ENCODE measurements around the gene TCAP.
A peak's percentile ranks its signal among the peaks of the same experiment; 100 is the strongest.

TCAP gene

DNA sequence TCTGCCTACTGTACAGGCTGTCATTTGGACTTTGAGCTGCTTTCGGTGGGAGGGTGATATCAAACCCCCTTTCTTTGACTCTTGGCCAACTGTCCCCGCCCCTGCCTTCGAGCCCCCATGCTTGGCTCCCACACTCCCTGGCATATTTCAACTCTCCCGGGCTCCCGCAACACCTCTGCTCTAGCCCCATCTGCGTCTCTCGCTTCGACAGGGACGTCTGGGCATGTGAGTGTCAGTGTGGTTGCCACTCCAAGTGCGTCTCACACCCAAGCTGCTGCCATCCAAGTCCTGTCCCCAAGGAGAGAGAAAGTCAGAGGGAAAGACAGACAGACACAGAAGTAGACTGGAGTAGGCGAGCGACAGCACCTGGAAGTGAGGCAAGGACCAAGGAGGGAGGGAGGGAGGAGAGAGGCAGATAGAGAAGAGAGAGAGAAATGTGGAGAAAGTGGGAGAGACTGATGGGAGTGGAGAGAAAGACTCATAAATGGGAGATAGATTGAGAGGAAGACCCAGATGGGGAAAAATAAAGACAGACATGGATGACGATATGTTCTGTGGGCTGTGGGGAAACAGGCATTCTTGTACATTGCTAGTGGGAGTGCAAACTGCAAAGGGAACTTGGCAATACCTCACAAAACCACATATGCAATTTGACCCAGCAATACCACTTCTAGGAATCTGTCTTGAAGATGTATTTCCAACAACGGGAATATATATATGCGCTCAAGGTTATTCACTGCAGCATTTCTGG, 16.4 kb upstream of the TCAP start:
- no peak for DNase-seq (ENCODE audit: low read depth in 2 of 2)

DNA sequence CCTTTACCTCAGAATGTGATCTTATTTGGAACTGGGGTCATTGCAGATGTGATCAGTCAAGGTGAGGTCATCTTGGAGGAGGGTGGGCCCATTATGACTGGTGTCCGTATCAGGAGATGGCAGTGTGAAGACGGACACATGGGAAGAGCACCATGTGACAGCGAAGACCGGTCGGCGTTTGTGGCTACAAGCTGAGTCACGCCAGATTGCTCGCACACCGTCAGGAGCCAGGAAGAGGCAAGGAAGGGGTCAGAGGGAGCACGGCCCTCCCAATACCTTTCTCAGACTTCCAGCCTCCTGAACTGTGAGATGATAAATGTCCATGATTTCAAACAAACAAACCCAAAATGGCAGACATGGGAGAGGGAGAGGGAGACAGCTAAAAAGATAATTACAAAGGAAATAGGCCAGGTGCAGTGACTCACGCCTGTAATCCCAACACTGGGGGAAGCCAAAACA, 15.0 kb upstream of the TCAP start:
- no peak for DNase-seq (ENCODE audit: low read depth in 2 of 2)

DNA sequence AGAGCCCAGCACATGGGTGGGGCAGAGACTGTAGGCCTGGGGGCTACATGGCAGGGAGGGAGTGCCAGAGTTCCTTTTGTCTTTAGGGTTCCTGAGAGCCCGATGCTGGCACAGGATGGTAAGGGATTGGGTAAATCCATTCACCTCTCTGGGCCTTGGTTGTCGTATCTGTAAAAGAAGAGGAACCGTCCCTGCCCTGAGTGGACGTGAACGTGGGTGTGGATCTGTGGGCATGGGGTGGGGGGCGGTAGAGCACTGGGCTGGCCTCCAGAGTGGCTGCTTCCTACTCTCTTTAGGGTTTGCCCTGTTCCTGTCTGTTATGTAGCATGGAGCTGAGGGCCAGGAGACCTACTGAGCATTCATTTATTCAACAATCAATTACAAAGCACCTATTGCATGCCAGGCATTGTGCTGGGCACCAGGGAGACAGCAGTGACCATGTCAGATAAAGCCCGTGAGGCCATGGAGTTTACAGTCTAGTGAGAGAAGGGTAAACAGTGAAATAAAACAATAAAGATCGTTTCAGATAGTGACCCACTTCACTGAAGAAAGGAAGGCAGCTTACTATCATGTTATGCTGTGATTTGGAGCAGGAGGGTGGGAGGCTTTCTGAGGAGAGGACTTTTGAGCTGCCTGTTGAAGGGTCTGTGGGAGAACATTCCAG, 13.1 kb upstream of the TCAP start:
- no peak for DNase-seq (ENCODE audit: low read depth in 2 of 2)

DNA sequence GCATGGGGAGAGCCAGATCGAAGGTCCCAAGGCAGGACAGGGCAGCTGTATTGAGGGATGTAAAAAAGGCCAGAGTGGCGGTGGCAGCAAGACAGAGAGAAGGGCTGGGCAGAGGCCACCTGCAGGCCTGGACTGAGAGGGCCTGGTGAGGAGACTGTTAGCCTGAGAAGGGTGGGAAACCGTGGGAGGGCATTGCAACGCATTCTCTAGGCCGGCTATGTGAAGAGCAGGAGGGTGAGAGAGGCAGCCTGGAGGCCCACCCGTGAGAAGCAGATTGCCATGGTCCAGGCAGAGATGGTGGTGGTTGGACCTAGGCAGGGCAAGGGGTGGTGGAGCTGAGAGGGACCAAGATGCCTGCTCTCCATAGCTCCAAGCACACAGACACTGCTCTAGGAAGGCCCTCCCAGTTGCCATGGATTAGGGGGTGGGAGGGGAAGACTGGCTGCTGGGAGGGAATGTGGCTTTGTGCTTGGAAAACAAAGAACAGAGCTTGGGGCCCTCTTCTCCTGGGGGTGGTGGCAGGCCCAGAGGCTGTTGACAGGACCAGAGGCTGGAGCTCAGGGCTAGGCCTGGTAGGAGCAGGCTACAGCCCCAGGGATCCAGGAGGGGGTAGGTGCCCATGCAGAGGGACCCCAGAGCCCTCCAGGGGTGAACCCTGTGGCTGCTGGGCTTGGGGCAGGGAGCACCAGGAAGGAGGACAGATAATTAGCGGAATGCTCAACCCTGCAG, 12.4 kb upstream of the TCAP start:
- DNase-seq (ENCODE audit: low read depth in 2 of 2): no peak

DNA sequence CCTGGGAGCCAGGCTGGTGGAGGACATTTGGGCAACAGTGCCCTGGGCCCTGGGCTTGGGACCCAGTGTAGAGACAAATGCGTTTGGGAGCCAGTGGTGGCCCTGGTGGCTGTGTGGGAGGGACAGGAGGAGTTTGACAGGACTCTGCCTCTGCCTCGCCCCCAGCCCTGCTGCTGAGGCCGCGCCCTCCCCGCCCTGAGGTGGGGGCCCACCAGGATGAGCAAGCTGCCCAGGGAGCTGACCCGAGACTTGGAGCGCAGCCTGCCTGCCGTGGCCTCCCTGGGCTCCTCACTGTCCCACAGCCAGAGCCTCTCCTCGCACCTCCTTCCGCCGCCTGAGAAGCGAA, 11.9 kb upstream of the TCAP start:
- no peak for DNase-seq (ENCODE audit: low read depth in 2 of 2)

DNA sequence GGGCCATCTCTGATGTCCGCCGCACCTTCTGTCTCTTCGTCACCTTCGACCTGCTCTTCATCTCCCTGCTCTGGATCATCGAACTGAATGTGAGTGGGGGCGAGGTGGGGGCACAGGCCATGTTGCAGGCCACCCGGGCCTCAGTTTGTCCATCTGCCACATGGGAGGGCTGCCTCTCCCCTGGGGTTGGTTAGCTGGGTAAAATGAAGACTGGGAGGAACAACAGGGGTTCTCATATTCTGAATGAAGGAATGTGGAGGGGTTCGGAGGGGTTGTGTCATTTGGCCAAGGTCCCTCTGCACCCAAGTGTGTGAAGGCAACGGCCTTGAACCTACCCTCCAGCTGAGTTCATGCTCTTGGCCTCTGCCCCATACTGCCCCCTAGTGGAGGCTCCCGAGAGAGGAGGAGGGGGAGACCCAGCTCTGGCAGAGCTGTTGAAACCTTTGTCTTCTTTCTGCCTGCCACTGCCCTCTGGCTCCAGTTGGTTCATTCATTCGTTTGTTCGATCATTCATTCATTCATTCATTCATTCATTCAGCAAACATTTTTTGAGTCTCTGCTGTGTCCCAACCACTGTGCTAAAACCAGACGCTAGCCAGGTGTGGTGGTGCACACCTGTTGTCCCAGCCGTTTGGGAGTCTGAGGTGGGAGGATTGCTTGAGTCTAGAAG, 11.4 kb upstream of the TCAP start:
- DNase-seq (ENCODE audit: low read depth in 2 of 2): peak; percentile 71 to 78

DNA sequence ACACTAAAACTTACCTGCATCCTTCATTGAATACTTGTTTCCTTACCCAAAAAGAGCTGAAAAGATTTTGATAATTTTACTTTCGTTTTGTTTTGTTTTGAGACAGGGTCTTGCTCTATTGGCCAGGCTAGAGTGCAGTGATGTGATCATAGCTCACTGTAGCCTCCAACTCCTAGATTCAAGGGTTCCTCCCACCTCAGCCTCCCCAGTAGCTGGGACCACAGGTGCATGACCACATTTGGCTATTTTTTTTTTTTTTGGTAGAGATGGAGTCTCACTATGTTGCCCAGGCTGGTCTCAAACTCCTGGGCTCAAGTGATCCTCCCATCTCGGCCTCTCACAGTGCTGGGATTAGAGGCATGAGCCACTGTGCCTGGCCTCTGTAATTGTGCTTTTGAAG, 10.0 kb upstream of the TCAP start:
- DNase-seq (ENCODE audit: low read depth in 2 of 2): no peak

DNA sequence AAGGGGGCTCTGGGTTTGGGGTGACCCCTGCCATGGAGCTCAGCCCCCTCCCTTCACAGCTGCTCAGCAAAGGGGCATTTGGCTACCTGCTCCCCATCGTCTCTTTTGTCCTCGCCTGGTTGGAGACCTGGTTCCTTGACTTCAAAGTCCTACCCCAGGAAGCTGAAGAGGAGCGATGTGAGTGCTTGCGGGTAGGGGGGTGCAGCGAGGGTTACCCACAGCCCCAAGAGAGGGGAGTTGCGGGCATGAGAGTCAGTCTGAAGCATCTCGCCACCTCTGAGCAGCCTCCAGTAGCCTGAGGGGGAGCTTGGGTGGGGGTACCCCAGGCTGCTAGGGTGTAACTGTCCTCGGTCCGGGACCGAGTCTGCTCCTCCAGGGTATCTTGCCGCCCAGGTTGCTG, 6.8 kb upstream of the TCAP start:
- DNase-seq (ENCODE audit: low read depth in 2 of 2): no peak

DNA sequence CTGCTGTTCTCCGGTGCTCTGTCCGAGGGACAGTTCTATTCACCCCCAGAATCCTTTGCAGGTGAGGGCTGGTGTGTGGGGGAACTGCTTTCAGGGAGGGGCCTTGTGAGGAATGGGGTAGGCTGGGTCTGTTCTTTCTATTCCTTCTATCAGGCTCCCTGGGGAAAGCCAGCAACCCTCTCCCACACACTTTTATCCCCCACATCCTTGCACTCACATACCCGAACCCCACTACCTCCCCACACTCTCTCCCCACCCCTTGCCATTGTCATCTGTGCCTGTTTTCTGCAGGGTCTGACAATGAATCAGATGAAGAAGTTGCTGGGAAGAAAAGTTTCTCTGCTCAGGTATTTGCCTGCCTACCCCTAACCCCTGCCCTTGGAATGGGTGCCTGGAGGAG, 6.4 kb upstream of the TCAP start:
- no peak for DNase-seq (ENCODE audit: low read depth in 2 of 2)

DNA sequence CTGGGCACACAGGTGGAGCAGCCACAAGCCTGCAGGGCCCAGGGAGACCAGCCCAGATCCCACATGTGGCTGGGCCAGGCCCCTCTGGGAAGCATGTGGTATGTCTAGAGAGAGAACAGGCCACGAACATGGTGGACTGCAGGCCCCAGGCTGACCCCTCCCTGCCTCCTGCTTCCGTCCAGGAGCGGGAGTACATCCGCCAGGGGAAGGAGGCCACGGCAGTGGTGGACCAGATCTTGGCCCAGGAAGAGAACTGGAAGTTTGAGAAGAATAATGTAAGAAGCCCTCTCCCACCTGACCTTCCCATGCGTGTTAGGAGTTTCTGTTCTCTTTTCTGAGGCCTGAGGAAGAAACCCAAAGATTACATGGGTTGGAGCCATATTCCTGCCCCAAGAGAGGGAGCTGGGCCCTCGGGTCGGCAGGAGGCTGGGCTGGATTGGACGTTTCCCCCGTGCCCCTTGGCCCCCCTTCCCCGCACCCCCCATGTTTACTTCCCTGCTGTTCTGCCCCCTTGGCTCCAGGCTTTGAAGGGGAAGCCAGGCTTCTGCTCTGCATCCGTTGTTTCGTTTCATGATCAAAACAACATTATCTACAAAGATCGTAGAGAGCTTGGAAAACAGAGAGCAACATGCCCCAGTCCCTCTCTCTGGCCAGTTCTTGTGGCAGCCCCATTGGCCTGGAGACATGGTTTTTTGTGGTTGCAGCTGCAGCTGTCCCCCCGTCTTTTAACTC, 5.7 kb upstream of the TCAP start:
- DNase-seq (ENCODE audit: low read depth in 2 of 2): no peak

DNA sequence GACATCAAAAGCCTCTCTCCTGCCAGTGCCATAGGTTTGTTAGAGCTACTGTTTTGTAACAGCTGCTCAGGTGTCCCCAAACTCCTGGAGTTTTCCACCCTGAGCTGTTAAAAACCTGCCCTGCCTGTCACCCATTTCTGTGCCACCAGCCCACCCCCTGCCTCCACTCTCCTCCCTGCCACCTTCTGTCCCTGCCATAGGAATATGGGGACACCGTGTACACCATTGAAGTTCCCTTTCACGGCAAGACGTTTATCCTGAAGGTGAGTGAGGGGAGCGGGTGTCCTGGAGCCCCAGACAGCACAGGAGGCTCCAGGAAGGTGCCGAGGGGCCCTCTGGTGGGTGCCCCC, 5.2 kb upstream of the TCAP start:
- no peak for DNase-seq (ENCODE audit: low read depth in 2 of 2)

DNA sequence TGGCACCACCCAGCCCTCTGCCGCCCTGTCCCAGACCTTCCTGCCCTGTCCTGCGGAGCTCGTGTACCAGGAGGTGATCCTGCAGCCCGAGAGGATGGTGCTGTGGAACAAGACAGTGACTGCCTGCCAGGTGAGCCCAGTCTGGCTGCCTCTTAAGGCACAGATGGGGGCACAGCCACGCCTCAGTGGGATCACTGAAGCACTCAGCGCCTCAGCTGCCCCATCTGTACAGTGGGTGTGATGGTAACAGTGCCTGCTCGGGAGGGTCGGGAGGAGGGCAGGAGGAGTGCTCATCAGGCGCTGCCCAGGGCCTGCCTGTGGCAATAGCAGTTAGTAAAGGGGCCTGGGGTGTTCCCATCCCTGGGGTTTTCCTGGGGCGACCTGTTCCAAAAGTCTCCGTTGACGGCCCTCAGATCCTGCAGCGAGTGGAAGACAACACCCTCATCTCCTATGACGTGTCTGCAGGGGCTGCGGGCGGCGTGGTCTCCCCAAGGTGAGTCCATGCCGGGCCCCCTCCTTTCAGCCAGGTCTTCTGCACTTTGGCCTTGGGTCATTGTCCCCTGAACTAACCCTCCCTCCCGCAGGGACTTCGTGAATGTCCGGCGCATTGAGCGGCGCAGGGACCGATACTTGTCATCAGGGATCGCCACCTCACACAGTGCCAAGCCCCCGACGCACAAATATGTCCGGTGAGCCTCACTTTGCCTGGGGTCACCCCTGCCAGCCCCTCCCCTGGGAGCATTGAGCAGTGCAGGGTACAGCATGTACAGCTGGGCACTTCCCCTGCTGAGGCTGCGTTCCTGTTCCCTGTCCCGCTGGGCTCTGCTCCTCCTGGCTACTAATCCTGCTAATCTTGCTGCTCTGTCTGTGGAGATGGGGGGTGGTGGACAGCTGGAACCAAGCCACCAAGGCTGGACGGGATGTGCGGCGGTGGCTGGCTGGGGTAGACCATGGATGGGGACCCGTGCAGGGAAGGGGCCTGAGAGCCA, 4.5 kb upstream of the TCAP start:
- no peak for DNase-seq (ENCODE audit: low read depth in 2 of 2)

DNA sequence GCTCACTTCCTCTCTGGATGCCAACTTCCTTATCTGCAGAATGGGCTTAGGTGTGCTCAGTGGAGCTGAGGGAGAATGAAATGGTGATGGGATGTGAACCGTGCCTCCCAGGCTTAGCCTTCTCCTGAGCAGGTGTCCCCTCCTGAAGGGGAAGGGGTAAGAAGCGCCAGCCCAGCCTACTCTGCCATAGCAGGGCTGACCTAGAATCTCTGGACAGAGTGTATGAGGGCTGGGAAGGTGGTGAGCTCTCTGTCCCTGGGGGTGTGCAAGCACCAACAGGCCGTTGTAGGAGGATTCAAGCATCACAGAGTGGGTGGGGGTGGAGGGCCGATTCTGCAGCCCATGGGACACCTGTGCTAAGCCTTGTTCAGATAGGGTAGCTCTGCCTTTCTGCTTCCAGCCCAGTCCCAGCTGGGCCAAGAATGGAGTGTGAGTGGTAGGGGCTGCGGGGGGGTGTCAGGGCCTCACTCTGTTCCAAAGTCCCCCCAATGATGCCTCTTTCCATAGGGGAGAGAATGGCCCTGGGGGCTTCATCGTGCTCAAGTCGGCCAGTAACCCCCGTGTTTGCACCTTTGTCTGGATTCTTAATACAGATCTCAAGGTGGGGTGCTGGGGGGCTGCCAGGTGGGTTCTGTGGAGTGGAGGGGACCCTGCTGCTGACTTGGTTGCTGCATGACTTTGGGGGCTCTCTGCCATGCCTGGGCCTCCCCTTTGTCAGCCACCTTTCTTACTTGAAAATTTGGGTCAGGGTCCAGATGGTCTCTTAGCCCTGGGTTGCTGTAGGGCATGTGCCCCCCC, 3.2 kb upstream of the TCAP start:
- no peak for DNase-seq (ENCODE audit: low read depth in 2 of 2)

DNA sequence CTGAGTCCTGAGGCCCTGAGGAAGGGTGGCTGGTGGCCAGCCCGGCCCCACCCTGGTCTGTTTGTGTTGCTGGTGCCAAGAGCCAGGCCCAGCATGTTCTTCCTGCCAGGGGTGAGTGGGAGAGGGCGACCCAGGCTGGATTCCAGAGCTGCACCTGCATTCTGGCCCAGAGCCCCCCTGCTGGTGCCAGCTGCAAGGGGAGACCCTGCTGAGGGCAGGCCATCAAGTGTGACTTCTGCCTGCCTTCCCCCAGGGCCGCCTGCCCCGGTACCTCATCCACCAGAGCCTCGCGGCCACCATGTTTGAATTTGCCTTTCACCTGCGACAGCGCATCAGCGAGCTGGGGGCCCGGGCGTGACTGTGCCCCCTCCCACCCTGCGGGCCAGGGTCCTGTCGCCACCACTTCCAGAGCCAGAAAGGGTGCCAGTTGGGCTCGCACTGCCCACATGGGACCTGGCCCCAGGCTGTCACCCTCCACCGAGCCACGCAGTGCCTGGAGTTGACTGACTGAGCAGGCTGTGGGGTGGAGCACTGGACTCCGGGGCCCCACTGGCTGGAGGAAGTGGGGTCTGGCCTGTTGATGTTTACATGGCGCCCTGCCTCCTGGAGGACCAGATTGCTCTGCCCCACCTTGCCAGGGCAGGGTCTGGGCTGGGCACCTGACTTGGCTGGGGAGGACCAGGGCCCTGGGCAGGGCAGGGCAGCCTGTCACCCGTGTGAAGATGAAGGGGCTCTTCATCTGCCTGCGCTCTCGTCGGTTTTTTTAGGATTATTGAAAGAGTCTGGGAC, 2.4 kb upstream of the TCAP start:
- DNase-seq (ENCODE audit: low read depth in 2 of 2): no peak

DNA sequence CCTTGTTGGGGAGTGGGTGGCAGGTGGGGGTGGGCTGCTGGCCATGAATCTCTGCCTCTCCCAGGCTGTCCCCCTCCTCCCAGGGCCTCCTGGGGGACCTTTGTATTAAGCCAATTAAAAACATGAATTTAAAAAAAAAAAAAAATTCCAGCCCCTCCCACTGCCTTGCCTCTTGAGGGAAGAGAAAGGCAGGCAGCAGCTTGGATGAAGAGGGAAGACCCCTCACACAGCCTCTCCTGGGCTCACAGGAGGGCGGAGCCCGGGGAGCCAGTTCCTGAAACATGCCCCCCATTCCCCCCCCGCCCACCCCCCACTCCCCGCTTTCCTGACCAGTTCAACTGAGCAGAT, 1.8 kb upstream of the TCAP start:
- DNase-seq (ENCODE audit: low read depth in 2 of 2): no peak

DNA sequence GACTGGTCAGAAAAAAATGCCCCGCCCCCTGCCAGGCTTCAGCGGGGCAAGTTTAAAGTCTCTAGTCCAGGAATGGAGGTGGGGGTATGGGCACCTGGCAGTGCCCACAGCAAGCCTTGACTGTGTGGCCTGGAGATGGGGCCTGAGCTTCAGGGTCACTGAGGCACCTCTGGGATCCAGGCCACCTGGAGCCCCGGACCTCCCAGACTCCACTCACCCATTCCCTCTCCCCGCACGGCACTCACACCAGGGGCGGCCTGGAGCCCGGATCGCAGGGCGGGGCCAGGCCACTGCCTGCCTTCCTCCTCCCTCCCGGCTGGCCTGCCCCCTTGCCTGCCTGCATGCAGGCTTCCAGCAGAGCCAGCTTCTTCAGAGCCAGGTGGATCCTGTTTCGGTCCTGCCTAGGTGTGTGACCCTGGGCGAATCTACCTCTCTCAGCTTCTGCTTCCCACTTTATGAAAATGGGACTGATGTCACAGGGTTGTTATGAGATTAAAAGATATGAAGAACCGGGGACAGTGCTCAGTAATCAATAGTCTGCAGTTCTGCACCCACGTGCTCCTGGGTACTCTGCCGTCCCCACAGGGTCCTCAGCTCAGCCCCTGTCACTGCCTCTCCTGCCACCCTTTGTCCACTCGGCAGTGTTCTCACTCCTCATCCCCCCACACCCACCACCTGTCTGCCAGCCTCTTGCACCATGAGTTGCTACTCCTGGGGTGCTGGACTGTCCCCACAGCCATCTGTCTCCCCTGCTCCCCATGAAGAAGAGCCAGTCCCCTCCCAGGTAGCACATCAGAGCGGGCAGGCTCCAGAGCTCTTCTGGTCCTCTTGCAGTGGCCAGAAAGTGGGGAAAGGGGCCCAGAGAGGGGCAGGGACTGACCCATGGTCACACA, 1.2 kb upstream of the TCAP start:
- no peak for DNase-seq (ENCODE audit: low read depth in 2 of 2)

DNA sequence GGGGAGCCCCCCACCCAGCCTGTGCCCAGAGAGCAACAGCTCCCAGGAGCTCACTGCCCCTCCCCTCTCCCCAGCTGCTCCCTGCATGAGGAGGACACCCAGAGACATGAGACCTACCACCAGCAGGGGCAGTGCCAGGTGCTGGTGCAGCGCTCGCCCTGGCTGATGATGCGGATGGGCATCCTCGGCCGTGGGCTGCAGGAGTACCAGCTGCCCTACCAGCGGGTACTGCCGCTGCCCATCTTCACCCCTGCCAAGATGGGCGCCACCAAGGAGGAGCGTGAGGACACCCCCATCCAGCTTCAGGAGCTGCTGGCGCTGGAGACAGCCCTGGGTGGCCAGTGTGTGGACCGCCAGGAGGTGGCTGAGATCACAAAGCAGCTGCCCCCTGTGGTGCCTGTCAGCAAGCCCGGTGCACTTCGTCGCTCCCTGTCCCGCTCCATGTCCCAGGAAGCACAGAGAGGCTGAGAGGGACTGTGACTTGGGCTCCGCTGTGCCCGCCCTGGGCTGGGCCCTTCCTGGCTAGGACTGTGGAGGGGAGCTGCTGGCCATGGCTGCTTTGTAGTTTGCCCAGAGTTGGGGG, 584 bp downstream of the TCAP start:
- DNase-seq (ENCODE audit: low read depth in 2 of 2): no peak

DNA sequence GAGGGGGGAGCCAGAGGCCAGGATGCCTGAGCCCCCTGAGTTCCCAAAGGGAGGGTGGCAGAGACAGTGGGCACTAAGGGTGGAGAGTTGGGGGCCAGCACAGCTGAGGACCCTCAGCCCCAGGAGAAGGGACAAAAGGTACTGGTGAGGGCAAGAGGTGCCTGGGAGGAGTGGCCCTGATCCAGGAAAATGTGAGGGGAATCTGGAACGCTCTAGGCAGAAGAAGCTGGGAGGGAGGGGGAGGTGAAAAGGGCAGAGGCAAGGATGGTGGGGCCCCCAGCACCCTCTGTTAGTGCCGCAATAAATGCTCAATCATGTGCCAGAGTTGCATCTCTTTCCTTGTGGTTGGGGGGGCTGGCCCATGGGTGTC, 1.1 kb downstream of the TCAP start:
- DNase-seq (ENCODE audit: low read depth in 2 of 2): no peak
